IPS-NIHi7 (cell line): ENCODE data around the gene SDC4.
A peak's percentile ranks its signal among the peaks of the same experiment; 100 is the strongest.

Experiments
- DNase-seq: peaks from one replicate; pipeline ENCODE4 v3.0.0; 2012; ENCODE audit warnings: mixed read lengths; ENCODE audit errors: extremely low spot score

SDC4 gene

DNA sequence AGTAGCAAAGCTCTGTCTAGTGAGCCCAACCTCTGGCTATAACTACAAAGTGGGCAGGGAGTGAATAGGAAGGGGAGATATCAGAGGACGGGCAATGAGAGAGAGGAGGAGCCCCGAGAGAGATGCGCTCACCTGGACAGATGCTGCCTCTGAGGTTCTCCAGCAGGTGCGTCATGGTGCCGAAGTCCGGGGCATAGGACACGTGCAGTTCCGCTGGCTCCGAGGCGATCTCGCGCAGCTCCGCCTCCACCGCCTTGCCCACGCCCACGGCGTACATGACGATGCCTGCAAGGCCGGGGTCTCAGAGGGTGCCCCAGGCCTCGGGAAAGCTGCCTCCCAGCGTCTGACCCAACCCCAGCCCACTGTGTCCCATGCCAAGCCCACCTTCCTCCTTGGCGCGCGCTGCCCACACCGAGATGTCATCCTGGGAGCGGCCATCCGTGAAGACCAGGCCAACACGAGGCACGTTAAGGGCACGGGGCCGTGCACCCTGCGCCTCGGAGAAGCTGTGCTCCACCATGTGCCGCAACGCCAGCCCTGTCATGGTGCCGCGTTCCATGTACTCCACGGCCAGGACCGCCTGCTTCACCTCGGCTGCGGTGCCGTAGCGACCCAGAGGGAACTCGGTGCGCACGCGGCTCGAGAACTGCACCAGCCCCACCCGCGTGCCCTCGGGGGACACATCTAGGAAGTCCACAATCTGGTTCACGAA lies 50.3 kb downstream of the SDC4 start:
- DNase-seq, result no peak

DNA sequence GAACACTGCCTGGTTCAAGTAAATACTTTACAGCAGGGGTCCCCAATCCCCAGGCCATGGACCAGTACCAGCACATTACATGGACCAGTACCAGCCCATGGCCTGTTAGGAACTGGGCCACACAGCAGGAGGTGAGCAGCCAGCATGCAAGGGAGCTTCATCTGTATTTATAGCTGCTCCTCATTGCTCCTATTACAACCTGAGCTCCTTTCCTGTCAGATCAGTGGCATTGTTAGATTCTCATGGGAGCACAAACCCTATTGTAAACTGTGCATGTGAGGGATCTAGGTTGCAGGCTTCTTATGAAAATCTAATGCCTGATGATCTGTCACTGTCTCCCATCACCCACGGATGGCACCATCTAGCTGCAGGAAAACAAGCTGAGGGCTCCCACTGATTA lies 53.6 kb downstream of the SDC4 start:
- no peak for DNase-seq

DNA sequence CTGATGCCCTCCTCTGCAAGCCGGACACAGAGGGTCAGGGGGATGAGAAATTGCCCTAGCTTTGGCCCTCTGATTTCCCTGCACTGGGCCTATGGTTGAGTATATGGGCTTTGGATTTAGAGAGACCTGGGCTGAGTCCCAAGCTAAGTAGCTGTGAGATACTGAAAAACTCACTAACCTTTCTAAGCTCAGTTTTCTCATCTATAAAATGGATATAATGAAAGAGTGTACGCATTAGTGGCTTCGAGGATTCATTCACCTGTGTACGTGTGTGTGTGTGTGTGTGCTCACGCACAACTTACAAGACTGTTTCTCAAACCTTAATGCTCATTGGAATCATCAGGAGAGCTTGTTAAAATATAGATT lies 54.2 kb downstream of the SDC4 start:
- DNase-seq, result no peak

DNA sequence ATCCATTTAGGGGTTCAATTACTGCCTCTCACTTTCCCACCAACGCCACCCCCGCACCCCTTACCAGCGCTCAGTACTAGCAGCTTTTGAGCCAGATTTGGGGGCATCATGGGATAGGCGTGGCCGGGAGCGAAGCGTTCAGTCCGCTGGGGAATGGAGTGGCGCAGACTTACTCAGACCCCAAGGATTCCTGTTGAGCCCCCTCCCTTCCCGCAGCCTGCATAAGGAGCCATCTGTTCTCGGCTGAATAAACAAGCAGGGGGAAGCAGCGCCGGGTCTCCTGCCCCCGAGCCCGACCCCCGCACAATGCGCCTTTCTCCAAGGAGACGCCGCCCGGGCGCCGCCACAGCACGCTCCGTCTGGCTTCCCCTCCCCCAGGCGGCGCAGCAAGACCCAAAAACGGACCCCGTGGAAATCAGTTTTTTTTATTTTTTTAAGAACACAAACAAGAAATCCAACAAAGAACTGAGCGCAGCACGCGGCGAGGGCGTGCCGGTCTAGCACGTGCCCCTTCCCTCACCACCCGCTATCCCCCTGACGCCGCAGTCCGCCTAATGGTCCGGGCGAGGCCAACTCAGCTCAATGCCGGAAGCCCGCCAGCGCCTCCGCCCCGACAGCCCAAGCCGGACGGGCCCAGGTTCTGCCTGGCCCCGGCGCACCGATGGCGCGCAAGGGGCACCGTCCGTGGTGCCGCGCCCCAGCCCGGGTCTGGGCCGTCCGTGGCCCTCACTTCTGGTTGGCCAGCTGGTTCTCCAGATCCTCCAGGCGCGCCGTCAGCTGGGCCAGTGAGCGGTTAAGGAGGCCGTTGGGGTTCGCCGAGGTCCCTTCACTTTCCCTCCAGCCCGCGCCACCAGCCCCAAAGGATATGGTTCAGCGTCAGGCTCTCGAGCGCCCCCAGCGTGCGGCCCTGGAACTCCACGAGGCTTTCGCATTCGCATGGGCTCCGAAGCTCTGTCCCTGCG lies 54.9 kb downstream of the SDC4 start:
- DNase-seq, result peak; percentile 90

DNA sequence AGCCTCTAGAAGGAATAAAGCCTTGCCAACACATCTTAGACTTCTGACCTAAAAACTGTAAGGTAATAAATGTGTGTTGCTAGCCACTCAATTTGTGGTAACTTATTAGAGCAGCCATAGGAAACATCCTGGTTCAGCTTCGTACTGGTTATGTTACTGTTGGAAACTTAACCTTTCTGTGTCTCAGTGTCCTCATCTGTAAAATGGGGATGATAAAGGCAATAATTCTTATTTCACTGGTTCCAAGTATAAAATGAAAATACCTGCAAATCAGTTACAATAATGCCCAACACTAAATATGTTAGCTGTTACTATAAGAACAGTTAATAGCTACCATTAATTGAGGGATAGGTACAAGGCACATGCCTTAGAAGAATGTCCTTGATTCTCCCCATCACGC lies 55.9 kb downstream of the SDC4 start:
- DNase-seq, result no peak

DNA sequence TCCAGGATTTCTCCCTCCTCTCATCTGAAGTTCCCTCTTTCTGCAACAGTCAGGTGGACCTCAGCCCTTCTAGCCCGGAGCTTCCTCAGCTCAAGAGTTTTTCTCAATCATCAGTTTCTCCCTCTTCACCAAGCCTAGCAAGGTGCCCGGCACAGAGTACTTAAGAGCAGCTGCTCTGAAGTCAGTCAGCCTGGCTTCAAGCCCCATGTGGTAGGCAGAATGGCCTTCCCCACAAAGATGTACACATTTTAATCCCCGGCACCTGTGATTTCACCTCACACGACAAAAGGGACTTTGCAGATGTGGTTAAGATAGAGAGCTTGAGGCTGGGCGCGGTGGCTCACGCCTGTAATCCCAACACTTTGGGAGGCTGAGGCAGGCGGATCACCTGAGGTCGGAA lies 56.7 kb downstream of the SDC4 start:
- DNase-seq, result no peak

DNA sequence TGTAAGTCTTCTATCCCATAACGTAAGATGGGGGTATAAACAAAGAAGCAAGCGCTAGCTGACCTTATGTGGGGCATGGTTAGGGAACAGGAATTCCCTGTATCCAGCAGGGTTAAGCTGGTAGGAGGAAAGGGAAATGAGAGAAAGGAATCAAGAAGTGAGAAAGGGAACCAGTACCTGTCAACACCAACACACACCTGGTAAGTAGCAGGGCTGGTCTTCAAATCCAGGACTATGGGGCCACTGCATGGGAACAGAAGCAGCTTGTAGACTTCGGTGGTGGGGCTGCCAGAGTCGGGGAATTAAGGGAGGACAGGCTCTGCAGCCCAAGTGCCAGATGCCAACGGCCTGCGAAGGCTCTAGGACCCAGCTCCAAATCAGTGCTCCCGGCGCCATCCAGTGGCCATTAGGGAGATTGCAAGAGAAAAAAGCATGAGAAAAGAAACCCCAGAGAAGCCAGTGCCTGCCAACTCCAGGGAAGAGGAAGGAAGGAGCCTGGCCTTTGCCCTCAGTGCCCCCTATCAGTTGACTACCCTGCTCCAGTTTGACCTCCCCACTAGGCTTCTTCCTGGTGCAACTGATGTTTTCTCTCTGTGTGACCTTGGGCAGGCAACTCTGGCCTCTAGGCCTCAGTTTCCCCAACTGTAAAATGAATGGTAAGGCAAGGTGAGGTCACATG lies 57.4 kb downstream of the SDC4 start:
- DNase-seq, result peak; percentile 90

DNA sequence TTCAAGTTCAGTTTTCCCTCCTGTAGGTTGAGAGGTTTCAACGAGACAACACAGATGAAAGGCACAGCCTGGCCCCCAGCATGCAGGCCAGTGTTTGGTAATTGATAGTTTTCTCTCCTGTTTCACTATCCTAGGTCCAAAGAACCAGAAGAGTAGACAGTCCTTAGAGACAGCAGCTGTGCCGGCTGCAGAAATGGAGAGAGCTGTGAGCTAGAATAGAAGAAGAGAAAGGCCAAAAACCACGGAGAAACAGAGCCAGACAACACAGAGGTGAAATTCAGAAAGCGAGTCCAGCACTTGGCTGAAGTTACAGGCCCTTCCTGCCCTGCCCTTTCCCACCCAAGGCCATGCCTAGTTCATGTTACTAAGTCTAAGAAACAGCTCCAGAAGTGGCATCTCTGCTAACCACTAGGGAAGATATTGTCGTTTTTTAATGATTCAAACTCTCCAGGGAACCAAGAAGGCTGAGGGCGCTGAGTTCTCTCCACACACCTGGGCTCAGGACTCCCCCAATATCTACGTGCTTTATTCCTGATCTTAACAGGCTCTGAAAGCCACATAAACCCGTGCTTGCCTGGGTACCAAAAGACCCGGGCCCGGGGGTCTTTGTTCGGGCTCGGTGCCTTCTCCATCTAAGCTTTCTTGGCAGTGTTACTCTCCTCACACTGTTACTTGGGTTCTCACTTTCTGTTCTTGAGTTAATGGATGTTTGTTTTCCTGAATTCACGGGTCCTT lies 58.1 kb downstream of the SDC4 start:
- no peak for DNase-seq

DNA sequence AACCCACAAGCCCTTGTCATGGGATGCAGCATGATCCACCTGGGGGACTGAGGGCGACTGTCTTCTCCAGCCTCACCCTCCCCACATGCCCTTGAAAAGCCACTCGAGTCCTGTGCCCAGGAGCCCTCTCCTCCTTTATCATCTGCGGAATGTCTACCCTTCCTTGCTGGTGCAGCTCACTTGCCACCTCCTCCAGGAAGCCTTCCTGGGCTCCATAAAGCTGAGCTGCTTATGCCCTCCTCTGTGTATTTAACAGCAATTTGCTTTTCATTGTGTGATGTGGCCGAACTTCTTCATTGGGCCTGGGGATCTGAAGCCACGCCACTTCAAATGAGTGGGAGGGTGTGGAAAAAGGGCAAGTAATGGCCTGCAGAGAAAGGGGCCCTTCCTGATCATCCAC lies 59.4 kb downstream of the SDC4 start:
- DNase-seq, result no peak

DNA sequence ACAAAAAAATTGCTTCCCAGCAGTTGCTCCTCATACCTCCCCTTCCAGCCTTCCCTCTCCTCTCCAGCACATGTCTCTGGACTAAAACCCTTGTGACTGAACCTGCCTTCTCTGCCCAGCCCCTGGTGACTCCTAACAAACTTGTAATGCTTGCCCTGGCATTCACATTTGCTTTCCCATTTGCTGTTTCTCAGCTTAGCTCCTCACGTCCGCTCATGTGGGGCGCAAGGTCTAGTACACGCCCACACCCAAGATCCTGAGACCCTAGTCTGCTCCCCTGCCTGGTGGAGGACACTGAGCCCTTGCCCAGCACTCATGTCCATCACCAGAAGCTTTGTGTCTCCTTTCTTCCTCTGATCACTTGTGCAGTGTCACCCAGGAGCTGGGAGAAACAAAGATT lies 59.8 kb downstream of the SDC4 start:
- no peak for DNase-seq

DNA sequence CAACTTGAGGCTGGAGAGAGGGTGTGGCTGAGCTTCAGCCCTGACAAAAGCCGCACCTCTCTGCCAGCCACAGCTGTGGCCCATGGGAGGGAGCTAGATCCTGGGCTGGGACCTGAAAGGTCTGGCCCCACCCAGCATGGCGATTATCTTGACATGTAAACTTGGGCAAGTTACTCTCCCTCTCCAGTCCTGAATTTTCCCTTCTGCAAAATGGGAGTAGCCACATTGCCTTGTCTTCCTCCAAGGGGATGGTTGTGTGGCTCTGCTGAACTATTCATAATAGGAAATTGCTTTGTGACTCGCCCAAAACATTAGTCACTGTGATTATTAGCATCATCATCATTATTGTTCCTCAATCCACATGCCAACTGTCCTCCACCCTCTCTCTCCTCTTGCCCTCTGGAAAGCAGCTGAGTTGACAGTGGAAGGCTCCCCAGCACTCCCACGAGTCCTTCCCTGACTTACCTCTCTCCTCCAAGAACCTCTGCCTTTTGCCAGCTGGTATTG lies 64.6 kb downstream of the SDC4 start:
- no peak for DNase-seq

DNA sequence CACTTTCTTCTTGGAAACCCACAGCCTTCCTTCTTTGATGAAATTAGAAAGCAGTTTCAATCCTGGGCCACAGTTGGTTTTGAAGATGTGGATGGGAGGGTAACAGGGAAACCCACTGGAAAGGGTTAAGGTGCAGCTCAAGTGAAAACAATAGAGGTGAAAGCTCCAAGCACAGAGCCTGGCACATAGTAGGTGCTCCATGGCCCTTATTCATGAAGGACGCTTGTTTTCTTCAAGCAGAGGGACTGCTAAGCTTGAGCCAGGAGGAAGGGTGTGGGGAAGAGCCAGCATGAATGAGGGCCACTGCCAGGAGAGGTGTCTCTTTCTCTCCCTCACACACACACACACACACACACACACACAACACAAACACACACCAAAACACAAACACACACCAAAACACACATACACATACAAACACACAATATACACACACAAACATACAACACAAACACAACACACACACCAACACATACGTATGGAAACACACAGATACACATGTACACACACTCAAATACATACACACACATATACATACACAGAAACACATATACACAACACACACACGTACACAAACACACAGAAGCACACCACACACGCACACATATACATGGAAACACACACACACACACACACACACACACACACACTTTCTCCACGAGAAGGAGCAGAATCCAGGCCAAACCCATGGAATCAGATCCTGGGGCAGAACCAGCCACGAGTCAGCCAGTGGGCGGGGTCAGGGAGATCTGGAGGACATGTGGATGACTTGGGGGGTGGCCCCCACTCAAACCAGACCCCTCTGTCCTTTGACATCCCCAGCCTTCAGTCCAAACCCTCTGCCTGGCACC lies 65.3 kb downstream of the SDC4 start:
- no peak for DNase-seq

DNA sequence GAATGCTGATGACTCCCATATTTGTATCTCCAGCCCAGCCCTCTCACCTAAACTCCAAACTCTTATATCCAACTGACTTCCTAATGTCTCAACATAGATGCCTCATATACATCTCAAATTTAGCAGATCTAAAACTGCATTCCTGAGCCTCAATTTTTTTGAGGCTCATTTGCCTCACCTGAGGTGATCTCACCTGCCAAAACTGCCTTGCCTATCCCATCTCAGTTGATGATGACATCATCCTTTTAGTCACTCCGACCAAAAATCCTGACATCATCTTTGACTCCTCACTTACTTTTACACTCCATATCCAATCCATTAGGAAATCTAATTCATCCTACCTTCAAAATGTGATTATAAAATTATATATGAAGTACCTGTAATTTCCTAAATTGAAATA lies 68.2 kb downstream of the SDC4 start:
- no peak for DNase-seq

DNA sequence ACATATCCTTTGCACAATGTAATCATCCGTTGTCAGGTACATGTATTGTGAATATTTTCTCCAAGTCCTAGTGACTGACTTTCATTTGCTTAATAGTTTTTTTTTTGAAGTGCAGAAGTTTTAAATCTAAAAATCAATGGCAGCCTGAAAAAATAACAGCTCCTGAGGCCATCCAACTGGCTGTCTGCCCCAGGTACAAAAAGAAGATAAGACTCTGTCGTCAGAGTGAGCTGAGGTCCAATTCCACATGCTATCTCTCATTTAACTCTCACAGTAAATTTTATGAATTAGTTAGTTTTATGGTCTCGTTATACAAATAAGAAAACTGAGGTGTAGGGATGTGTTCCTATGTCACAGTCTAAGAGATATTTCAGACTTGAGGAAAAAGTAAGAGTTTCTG lies 72.9 kb downstream of the SDC4 start:
- no peak for DNase-seq
